Measurements from ENCODE around the gene ADCY2.
A peak's percentile ranks its signal among the peaks of the same experiment; 100 is the strongest.

The ADCY2 gene

DNA sequence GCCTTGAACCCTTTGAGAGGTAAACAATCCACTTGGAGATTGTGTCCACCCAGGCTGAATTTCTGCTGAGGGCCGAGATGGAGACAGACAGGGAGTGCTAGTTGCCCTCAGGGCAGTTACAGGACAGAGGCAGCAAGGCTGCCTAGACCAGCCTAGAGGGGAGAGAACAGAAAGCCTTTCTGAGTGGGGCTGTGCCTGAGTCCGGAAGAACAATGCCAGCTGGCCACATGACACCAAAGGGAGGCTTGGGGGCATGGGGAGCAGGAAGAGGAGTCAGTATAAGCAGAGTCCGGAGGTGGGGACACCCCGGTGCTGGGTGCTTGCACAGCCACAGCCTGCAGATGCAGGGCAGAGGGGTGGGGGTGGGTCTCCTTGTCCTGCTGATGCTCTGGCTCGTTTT, 309.3 kb downstream of the ADCY2 start:
- DNase-seq = peak in 1 of 10 donors; percentile 75

GRCh38 chr5:7705736-7706135, 309.8 kb downstream of the ADCY2 start:
- DNase-seq = peak in 1 of 10 donors; percentile 33
- intact Hi-C loops (cut with DNase I) = no loop called here

More for the DNA sequence above, 309.3 kb downstream of the ADCY2 start:
- intact Hi-C loops (cut with DNase I) = no loop called here

GRCh38 chr5:7706256-7706655, 310.3 kb downstream of the ADCY2 start:
- intact Hi-C loops (cut with DNase I) = no loop called here
- DNase-seq = no peak

- intact Hi-C loops (cut with DNase I) = no loop called here
Observed at GRCh38 chr5:7714119-7714518, 318.2 kb downstream of the ADCY2 start.

GRCh38 chr5:7714697-7715096, 318.8 kb downstream of the ADCY2 start:
- intact Hi-C loops (cut with DNase I) = no loop called here

More at GRCh38 chr5:7714119-7714518, 318.2 kb downstream of the ADCY2 start:
- no peak for DNase-seq

DNA sequence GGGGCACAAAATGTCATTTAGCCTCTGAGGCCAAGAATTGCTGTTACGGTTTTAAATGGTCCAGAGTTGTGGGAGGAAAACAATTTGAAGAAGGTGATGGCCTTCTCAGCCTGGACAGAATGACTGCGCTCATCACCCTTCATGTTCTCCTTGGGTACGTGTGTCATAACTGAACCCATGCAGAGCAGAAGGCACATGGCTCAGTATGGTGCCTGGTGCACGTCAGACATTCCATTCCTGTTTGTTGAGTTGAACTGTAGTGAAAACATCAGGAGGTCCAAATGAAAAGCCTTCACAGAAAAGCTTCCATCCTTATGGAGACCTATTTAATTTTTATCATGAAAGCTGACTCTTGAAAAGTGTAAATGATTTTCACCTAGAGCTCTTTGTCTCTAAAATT, 321.8 kb downstream of the ADCY2 start:
- intact Hi-C loops (cut with DNase I) = no loop called here
- no peak for DNase-seq

More at GRCh38 chr5:7714697-7715096, 318.8 kb downstream of the ADCY2 start:
- no peak for DNase-seq

DNA sequence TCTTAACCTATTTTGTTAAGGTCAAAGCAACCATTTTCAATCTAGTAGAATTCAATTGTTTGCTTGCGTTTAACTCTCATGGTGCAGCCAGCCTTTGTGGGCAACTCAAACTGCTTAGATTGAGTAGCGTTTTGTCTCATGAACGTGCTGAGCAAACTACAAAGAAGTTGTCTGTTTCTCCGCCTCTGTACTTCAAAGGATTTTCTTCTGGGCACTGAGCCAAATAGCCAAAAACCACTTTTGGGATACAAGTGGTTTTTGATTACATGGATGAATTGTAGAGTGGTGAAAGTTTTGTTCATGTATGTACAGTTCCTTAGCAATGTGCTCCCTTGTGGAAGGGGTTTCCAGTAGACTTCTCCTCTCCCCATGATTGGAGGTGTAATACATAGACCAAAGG, 332.1 kb downstream of the ADCY2 start:
- intact Hi-C loops (cut with DNase I) = no loop called here
- DNase-seq = no peak

DNA sequence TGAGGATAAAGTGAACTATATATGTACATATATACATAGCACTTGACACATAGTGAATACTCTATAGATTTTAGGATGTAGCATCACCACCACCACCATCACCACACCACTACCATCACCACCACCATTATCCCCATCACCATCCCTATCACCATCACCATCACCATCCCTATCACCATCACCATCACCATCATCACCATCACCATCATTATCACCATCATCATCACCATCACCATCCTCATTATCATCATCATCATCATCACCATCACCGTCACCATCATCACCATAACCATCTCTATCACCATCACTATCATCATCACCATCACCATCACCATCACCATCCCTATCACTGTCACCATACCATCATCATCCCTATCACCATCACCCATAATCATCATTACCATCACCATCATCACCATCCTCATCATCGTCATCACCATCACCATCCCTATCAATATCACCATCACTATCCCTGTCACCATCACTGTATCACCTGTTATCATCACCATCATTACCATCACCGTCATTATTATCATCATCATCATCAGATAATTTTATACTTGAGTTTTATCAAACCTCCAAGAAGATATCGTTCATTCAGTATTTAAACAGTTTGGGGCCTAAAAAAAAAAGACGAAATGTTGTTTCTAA, 345.6 kb downstream of the ADCY2 start:
- DNase-seq = no peak
- intact Hi-C loops (cut with DNase I) = no loop called here

GRCh38 chr5:7742241-7742656, 346.3 kb downstream of the ADCY2 start:
- DNase-seq = peak in 1 of 10 donors; percentile 66
- intact Hi-C loops (cut with DNase I) = no loop called here

GRCh38 chr5:7745882-7746610, 350.1 kb downstream of the ADCY2 start:
- intact Hi-C loops (cut with DNase I) = loop anchor here (5.0 kb wide), 3 partner anchors 354 to 979 kb away; no protein-coding TSS in a partner anchor
- DNase-seq = peak; percentile 50 to 93 (median 78)

- intact Hi-C loops (cut with DNase I) = loop anchor here (5.0 kb wide), 3 partner anchors 355 to 980 kb away; no protein-coding TSS in a partner anchor
- DNase-seq = peak in 1 of 10 donors; percentile 27
Observed at GRCh38 chr5:7747728-7748127, 351.8 kb downstream of the ADCY2 start.

DNA sequence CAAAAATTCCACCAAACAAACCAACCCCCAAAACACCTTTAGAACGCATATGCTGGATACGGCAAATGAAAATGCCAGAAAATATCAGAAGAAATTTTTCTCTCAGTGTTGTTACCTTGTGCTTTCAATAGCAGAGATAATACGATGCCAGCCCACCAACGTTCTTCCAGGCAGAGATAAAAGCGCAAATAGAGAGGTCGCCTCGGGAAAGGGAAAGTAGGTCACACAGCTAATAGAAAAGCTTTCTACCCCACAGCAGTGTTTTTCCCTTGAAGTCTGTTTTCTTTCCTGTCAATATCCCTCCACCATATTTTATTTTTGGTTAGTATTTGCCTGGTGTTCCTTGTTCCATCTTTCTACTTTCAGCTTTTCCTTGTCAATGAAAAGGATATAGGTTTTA, 353.7 kb downstream of the ADCY2 start:
- intact Hi-C loops (cut with DNase I) = loop anchor here (5.0 kb wide), 3 partner anchors 357 to 982 kb away; no protein-coding TSS in a partner anchor
- no peak for DNase-seq

GRCh38 chr5:7751874-7752273, 355.9 kb downstream of the ADCY2 start:
- intact Hi-C loops (cut with DNase I) = no loop called here
- DNase-seq = no peak

DNA sequence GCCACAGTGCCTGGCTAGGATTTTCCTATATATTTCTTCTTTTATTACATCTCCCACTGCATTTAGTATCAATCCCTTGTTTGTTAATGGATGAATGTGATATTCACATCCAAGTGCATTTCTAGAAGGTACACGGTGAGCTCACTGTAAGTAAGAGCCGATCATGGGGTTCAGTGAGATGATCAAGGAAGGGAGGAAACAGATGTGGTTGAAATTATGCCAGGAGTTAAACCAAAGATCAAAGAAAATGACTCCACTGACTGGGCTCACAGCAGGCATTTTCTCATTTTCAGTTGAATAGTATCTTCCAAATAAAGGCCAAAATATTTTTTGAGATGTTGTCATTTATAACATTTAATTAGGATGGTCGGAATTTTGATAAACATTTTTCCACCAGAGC, 357.2 kb downstream of the ADCY2 start:
- DNase-seq = no peak
- intact Hi-C loops (cut with DNase I) = no loop called here

DNA sequence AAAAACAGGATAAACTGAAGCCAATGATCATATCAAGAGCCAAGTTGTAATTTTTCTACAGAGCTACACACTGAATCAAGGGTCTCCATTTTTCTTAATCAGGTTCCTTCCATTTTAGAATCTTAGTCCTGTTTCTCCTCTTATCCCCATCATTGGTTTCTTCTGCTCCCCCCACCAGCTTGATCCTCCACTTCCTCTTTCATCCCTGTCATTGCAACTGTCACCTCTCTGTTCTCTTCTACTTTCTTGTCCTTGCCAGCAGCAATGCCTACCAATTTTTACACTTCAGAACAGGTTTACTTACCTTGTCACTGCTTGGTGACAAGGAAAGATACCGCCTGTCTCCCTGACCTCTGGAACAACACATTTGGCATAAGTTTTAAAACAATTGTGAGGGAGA, 357.7 kb downstream of the ADCY2 start:
- no peak for DNase-seq
- intact Hi-C loops (cut with DNase I) = no loop called here

- intact Hi-C loops (cut with DNase I) = no loop called here
- no peak for DNase-seq
Observed at GRCh38 chr5:7754490-7754889, 358.6 kb downstream of the ADCY2 start.

DNA sequence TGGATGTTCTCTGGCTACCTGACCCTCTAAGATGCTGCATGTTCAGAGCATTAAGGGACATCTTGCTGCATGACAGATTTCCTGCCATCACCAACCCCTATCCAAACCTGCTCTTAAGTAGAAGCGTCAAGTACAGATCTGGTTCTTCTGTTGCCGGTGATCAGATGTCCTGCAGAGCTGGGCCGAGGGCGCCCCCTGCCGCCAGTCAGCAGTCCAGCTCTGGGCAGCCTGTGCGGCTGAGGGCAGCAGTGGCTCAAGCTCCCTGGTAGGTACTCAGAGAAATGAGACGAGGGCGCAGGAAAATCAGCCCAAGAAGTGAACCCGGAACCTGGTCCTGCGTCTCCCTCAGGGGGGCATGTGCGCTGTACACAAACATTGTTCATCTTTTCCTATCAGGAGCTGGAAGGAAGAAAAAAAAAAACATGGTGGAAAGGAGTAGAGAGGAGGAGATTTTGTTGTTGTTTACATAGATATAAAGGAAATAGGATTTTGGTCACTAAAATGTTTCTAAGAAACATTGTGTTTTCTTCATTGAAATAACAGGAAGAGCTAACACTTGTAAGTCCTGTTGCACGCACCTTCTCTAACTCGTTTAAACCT, 359.2 kb downstream of the ADCY2 start:
- intact Hi-C loops (cut with DNase I) = no loop called here
- DNase-seq = peak; percentile 46 to 96 (median 64)

GRCh38 chr5:7755958-7756357, 360.0 kb downstream of the ADCY2 start:
- intact Hi-C loops (cut with DNase I) = no loop called here
- DNase-seq = no peak

GRCh38 chr5:7756453-7756852, 360.5 kb downstream of the ADCY2 start:
- DNase-seq = no peak
- intact Hi-C loops (cut with DNase I) = no loop called here

DNA sequence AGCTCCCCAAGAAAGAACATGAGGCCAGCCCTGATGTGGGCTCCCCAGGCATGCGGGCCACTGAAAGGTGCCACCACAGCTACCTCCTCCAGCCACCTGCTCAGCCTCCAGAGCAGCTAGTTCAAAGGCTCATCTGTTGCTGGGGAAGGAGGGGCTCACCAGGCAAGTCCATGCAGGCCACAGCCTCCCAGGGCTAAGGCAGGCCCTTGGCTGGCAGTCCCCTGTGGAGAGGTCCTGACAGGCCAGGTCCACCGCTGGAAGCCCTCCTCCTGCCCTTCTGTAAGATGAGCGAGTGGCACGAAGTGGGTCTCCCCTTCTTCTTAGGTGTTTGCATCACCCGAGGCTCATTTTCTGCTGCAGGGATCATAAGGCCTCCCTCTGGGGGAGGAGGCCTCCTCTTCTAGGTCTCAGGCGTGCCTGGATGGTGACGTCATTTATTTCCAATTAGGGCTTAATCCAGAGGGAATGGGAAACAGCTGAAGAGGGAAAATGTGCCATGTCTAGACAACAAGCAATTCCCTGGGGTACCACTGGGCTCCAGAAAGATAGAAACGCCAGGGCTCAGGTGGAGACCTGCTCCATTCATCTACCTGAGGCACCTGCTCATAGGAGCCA, 363.4 kb downstream of the ADCY2 start:
- intact Hi-C loops (cut with DNase I) = no loop called here

More for the DNA sequence above, 363.4 kb downstream of the ADCY2 start:
- DNase-seq = no peak

Data from posterior cingulate gyrus (tissue), 11 donors.